HT-29 (cell line): ENCODE data around the gene IGF2. TPM values are rescaled to one million over a fixed set of nuclear protein-coding genes. Genes with fewer than 3 reads are reported as not detected.
A peak's percentile ranks its signal among the peaks of the same experiment; 100 is the strongest.

Experiments used
- DNase-seq: peaks from one replicate; pipeline ENCODE4 v3.0.0-alpha.2; 2015; ENCODE audit warnings: low spot score
- total RNA-seq: library from RNA; depleted of rRNA; stranded (reverse); fragments of >200 nt; shearing (Covaris generic); gene quantifications from 2 replicates; pipeline ENCODE4 v1.2.3, GENCODE V29; 2014

IGF2 gene
- total RNA-seq, 1 experiment from 2014 or later = 11.4 TPM

- DNase-seq = no peak
These were observed 15.0 kb upstream of the IGF2 start for GRCh38 chr11:2154195-2154585.

GRCh38 chr11:2153581-2154194 lies 14.5 kb upstream of the IGF2 start:
- DNase-seq = no peak

- peak; percentile 98 for DNase-seq
These were observed 12.5 kb upstream of the IGF2 start for GRCh38 chr11:2151500-2152257.

GRCh38 chr11:2149864-2150847 lies 11.0 kb upstream of the IGF2 start:
- DNase-seq = peak; percentile 86

- no peak for DNase-seq
These were observed 10.3 kb upstream of the IGF2 start for GRCh38 chr11:2149460-2149859.

- no peak for DNase-seq
These were observed 9.4 kb upstream of the IGF2 start for GRCh38 chr11:2148595-2148994.

GRCh38 chr11:2147391-2147790 lies 8.2 kb upstream of the IGF2 start:
- DNase-seq = no peak

GRCh38 chr11:2146051-2146450 lies 6.9 kb upstream of the IGF2 start:
- no peak for DNase-seq

- DNase-seq = no peak
These were observed 5.5 kb upstream of the IGF2 start for GRCh38 chr11:2144544-2145248.

- DNase-seq = peak; percentile 60
These were observed 4.8 kb upstream of the IGF2 start for GRCh38 chr11:2143799-2144543.

- DNase-seq = no peak
These were observed 4.2 kb upstream of the IGF2 start for GRCh38 chr11:2143477-2143798.

- DNase-seq = peak; percentile 45
These were observed 3.6 kb upstream of the IGF2 start for GRCh38 chr11:2142762-2143202.

- DNase-seq = no peak
These were observed 3.1 kb upstream of the IGF2 start for GRCh38 chr11:2142300-2142759.

GRCh38 chr11:2140411-2141400 lies 1.5 kb upstream of the IGF2 start:
- no peak for DNase-seq

GRCh38 chr11:2139621-2140337 lies 590 bp upstream of the IGF2 start:
- no peak for DNase-seq

- DNase-seq = no peak
These were observed 612 bp downstream of the IGF2 start for GRCh38 chr11:2138431-2139122.

GRCh38 chr11:2138068-2138430 lies 1.1 kb downstream of the IGF2 start:
- no peak for DNase-seq
